Liver (tissue), 9 donors: ENCODE results near the gene PRDM1. TPM values are rescaled to one million over a fixed set of nuclear protein-coding genes. Genes with fewer than 3 reads are reported as not detected.
A peak's percentile ranks its signal among the peaks of the same experiment; 100 is the strongest.

ENCODE experiments used
- DNase-seq: peaks from one replicate; pipeline ENCODE4 v3.0.0-alpha.2; 2017; ENCODE audit warnings: low spot score
- H3K27ac ChIP-seq, 2 donors: one replicate each; pipeline ENCODE4 v1.7.0; 2013; ENCODE audit warnings: inconsistent platforms in 2 of 2, low read length in 2 of 2, control low read depth in 1 of 2, low read depth in 1 of 2, mild to moderate bottlenecking in 1 of 2
- H3K27me3 ChIP-seq, 4 donors: one replicate each; pipeline versions ENCODE4 v1.6.1 to v1.7.0; 2013; ENCODE audit warnings: low read length in 3 of 4, inconsistent platforms in 1 of 4, mild to moderate bottlenecking in 1 of 4, moderate library complexity in 1 of 4; ENCODE audit not compliant: control insufficient read depth in 4 of 4, insufficient read depth in 4 of 4
- H3K36me3 ChIP-seq, 4 donors: one replicate each; pipeline versions ENCODE4 v1.6.1 to v1.7.0; 2013; ENCODE audit warnings: low read length in 3 of 4, mild to moderate bottlenecking in 3 of 4, low read depth in 1 of 4, moderate library complexity in 1 of 4; ENCODE audit not compliant: control insufficient read depth in 4 of 4, insufficient read depth in 3 of 4
- H3K4me1 ChIP-seq, 4 donors: one replicate each; pipeline versions ENCODE4 v1.6.1 to v1.7.0; 2013; ENCODE audit warnings: low read length in 3 of 4, mild to moderate bottlenecking in 3 of 4, moderate library complexity in 1 of 4; ENCODE audit not compliant: control insufficient read depth in 4 of 4, insufficient read depth in 4 of 4
- H3K4me3 ChIP-seq, 3 donors: one replicate each; pipeline versions ENCODE4 v1.6.1 to v1.7.0; 2013; ENCODE audit warnings: low read length in 3 of 3, control low read depth in 1 of 3, low read depth in 1 of 3, mild to moderate bottlenecking in 1 of 3
- H3K9ac ChIP-seq, 2 donors: one replicate each; pipeline ENCODE4 v1.7.0; 2013; ENCODE audit warnings: low read length in 2 of 2, mild to moderate bottlenecking in 2 of 2, moderate library complexity in 2 of 2, control low read depth in 1 of 2, low read depth in 1 of 2
- H3K9me3 ChIP-seq, 4 donors: one replicate each; pipeline versions ENCODE4 v1.6.1 to v1.7.0; 2013; ENCODE audit warnings: low read length in 3 of 4; ENCODE audit not compliant: control insufficient read depth in 4 of 4
- CTCF ChIP-seq: fragments of 150-350 bp; IDR thresholded peaks from 2 replicates; pipeline ENCODE4 v1.5.1; 2017; ENCODE audit warnings: improper control_type of control experiment, low read depth, low read length; ENCODE audit not compliant: missing input control
- EGR1 ChIP-seq, 2 donors: IDR thresholded peaks; 2 replicates each; pipeline ENCODE4 v1.6.1; 2016 to 2018; ENCODE audit warnings: antibody characterized with exemption in 2 of 2, low read depth in 2 of 2
- FOXA2 ChIP-seq: IDR thresholded peaks from 2 replicates; pipeline ENCODE4 v1.6.1; 2016; ENCODE audit warnings: antibody characterized with exemption
- GABPA ChIP-seq, 2 donors: IDR thresholded peaks in 1 of 2; conservative IDR thresholded peaks in 1 of 2; 2 replicates each; pipeline ENCODE4 v1.6.1; 2016; ENCODE audit warnings: antibody characterized with exemption in 2 of 2, mild to moderate bottlenecking in 1 of 2, moderate library complexity in 1 of 2
- HNF4A ChIP-seq, 2 donors: conservative IDR thresholded peaks; 2 replicates each; pipeline ENCODE4 v1.6.1; 2016; ENCODE audit warnings: antibody characterized with exemption in 2 of 2, mild to moderate bottlenecking in 2 of 2
- NR2F2 ChIP-seq: IDR thresholded peaks from 2 replicates; pipeline ENCODE4 v1.6.1; 2016; ENCODE audit warnings: antibody characterized with exemption
- RAD21 ChIP-seq, 2 donors: IDR thresholded peaks; 2 replicates each; pipeline ENCODE4 v1.6.1; 2016; ENCODE audit warnings: antibody characterized with exemption in 2 of 2, mild to moderate bottlenecking in 2 of 2
- REST ChIP-seq: IDR thresholded peaks from 2 replicates; pipeline ENCODE4 v1.6.1; 2016; ENCODE audit warnings: antibody characterized with exemption, mild to moderate bottlenecking
- SP1 ChIP-seq: IDR thresholded peaks from 2 replicates; pipeline ENCODE4 v1.6.1; 2018; ENCODE audit warnings: antibody characterized with exemption, mild to moderate bottlenecking
- YY1 ChIP-seq: IDR thresholded peaks from 2 replicates; pipeline ENCODE4 v1.6.1; 2016; ENCODE audit warnings: antibody characterized with exemption, mild to moderate bottlenecking
- WGBS: extraction: QIAGEN DNeasy Blood & Tissue Kit; methylation state at CpG from one replicate; pipeline ENCODE4 v1.1.7; 2013; 5-methylcytosine and 5-hydroxymethylcytosine counted together
- polyA plus RNA-seq, 2 donors: library from polyadenylated mRNA; stranded (reverse) in 1 of 2; unstranded in 1 of 2; fragments of 200-250 nt in 1 of 2; fragments of >200 nt in 1 of 2; fragmentation: Nextera tagmentation in 1 of 2; extraction: Ambion mirVana in 1 of 2; gene quantifications; one replicate each; pipeline versions ENCODE4 v1.2.1 to v1.2.3, GENCODE V29; 2013 to 2015
- total RNA-seq, 2 donors: library from RNA; depleted of rRNA; stranded (reverse); fragments of >200 nt; gene quantifications; one replicate each; pipeline ENCODE4 v1.2.3, GENCODE V29; 2014
- donor health status: healthy.
- donor health status: healthy.
- donor health status: healthy.
- donor health status: healthy.
- donor health status: healthy.

The PRDM1 gene
- total and polyA plus RNA-seq, 4 donors = 0.37 to 2.8 (median 0.65) TPM

GRCh38 chr6:106055489-106055888 is 30.6 kb upstream of the PRDM1 start:
- H3K27ac ChIP-seq = no peak overlapping the region
- no peak for DNase-seq
- no peak overlapping the region for H3K9ac ChIP-seq
- H3K4me3 ChIP-seq = no peak overlapping the region
- peaks cover 0 to 4% (median 0%) of the 10 kb centered on the region in 4 donors for H3K4me1 ChIP-seq
- H3K36me3 ChIP-seq = no peaks in the 10 kb centered on the region
- WGBS = 26% methylated on average over 4 of the region's 4 CpGs
- peaks cover 0 to under 1% (median 0%) of the 10 kb centered on the region in 4 donors for H3K27me3 ChIP-seq
- TF ChIP-seq YY1 (no peak), FOXA2 (peak; percentile 21)
- H3K9me3 ChIP-seq = no peaks in the 10 kb centered on the region

DNA sequence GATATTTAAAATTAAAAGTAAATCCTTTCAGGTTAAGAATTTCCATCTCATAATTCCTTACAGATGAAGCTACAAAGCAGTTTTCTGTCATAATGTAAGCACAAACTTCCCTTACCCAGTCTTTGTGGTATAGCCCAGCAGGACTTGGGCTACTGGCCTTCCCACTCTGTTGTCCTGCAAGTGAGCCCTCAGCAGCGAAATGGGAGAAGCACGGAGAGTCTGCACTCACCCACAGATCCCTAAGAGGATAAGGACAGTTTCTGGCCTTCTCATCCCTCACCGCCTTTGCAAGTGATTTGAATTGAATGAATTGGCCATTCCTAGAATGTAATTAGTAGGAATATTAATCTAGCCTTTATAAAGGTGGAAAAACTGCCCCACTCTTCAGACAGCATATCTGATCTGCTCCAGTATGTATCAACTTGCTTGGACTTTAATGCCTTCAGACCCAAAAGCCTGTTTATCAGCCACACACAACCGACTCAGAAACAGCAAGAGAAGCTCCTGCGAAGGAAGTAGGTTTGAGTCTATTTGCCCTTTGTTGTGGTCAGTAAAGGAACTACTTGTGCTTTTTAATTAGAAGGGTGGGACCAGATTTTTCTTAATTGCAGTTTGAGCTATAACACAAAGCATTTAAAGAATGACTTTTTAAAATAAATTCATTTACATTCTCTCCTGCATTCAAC is 29.9 kb upstream of the PRDM1 start:
- DNase-seq = no peak
- no peak overlapping the region for H3K27ac ChIP-seq
- WGBS = 42% methylated on average over 5 of the region's 5 CpGs

More for the DNA sequence above, 29.9 kb upstream of the PRDM1 start:
- Histone ChIP-seq H3K36me3 (no peaks in the 10 kb centered on the region), H3K4me3 (no peak overlapping the region), H3K9me3 (no peaks in the 10 kb centered on the region), H3K27me3 (no peaks in the 10 kb centered on the region), H3K9ac (no peak overlapping the region), H3K4me1 (peaks cover 0 to 4% (median 0%) of the 10 kb centered on the region in 4 donors)
- no peak for TF ChIP-seq HNF4A (conservative IDR thresholded peaks at IDR 0.05)
- no peak for TF ChIP-seq SP1
- no peak for TF ChIP-seq NR2F2
- TF ChIP-seq RAD21 (IDR thresholded peaks at IDR 0.05) = no peak
- TF ChIP-seq GABPA (IDR thresholded peaks at IDR 0.05 in 1 of 2, conservative IDR thresholded peaks at IDR 0.05 in 1 of 2) = no peak
- no peak for TF ChIP-seq REST
- no peak for TF ChIP-seq EGR1 (IDR thresholded peaks at IDR 0.05; ENCODE audit: low read depth in 2 of 2)
- no peak for TF ChIP-seq CTCF
